Stimulated activated CD4-positive, alpha-beta T cell treated with anti-CD3 and anti-CD28 coated beads, Interleukin-1b, Interleukin-23, amount 100 ng/mL, for 1 hour (primary cell): ENCODE measurements around the gene PPIL6.

Experiments
- DNase-seq, 2 donors: peaks; one replicate each; pipeline ENCODE4 v3.0.0-alpha.2; 2020; ENCODE audit warnings: low read depth in 2 of 2

PPIL6 gene

DNA sequence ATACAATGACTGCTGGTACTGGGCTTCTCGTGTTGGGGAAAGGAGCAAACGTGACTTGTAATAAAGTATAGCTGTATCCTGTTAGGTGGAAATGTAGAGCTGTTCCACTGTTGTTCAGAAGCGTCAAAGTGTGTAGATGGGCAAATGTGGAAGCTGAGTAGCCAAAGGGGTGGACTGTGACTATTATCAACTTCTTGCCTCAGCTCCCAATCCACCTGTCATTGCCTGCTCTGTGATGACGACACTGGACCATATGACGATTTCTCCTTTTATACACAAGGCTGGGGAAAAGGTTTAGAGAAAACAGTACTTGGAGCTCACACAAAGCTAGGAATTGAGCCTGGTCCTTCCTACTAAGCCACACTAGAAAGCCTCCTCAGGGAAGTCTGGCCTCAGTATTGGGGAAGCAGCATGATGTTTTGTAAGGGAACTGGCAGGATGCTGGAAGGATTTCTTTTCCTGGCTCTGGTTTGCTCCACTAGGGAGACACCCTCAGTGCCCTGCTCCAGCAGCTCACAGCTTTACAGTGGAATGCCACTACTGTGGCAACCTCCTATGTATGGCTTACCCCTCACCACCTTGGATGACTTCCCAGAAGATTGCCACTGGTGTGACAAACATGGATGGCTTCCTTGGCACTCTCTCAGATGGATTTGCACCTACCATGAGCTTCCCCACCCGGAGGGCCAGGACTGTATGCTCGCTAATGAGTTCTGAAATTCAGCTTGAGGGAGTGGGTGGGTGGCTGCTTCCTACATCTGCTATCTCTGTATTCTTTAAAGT lies 78.1 kb downstream of the PPIL6 start:
- no peak for DNase-seq

DNA sequence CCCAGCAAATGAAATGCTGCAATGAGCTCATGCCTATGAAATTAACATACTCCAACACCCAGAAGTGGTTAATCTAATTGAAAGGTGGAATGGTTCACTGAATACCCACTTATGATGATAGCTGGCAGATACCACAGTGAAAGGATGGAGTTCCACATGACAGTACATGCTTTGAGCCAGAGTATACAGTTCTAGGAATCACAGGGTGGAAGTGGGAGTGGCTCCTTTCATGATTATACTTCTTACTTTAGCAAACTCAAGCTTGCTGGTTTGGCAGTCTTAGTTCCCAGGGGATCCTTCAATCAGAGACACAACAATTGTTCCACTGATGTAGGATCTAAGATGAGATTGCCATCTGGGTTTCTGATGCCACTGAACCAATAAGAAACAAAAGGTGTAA lies 79.6 kb downstream of the PPIL6 start:
- DNase-seq, result no peak

DNA sequence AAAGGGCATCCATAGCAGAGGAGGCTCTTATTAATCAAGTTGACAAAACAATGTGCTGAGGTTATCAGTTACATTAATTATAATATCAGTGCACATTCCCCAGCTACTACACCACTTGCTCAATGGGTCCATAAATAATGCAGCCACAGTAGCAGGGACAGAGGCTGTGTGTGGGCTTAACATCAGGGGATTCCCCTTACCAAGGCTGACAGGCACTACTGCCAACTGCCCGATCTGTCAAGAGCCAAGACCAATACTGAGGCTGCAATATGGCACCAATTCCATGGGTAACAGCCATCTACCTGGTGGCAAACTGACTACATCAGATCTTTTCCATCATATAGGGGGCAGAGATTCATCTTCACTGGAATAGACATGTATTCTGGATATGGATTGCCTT lies 80.1 kb downstream of the PPIL6 start:
- no peak for DNase-seq

DNA sequence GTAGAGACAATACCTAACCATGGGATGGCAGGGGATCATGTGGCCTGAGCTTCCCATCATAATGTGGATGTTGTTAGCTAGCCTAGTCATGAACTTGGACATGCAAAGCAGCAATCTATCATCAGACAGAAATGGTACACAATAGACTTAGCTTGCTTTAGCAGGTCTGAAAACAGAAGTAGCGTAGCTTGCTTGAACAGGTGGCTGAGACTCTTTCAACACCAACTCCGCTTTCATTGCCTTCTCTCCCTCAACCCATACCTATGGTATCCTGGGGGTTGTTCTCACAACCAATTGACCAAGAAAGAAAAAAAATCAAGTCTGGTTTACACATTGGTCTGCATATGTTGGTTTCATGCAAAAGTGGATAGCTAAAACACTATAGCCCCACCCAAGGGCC lies 81.2 kb downstream of the PPIL6 start:
- DNase-seq, result no peak

DNA sequence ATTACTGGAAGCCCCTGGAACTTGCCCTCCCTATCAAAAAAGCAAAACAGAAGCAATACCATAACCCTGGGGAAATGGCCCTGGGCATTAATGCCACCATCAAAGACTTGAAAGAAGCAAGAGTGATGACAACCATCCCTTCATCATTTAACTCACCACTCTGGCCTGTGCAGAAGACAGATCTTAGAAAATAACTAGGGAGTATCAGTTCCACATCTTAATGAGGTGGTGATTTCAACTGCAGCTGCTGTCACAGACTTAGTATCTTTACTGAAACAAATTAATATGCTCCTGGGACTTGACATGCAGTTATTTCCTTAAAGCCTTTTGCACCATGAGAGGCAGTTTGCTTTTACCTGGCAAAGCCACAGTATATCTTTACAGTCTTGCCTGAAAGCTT lies 82.2 kb downstream of the PPIL6 start:
- DNase-seq, result no peak

DNA sequence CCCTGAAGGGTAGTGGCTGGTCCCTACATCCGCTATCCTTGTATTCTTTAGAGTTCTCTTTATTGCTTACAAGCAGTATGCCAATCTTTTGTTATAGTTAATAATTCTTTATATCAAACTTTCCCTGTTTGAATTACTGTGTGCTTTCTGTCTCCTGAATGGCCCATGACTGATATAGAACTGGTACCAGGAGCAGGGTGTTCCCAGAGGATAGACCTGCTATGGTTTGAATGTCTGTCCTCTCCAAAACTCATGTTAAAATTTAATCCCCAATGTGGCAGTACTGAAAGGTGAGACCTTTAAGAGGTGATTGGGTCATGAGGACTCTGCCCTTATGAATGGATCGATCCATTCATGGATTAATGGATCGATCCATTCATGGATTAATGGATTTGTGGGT lies 84.2 kb downstream of the PPIL6 start:
- DNase-seq, result no peak

DNA sequence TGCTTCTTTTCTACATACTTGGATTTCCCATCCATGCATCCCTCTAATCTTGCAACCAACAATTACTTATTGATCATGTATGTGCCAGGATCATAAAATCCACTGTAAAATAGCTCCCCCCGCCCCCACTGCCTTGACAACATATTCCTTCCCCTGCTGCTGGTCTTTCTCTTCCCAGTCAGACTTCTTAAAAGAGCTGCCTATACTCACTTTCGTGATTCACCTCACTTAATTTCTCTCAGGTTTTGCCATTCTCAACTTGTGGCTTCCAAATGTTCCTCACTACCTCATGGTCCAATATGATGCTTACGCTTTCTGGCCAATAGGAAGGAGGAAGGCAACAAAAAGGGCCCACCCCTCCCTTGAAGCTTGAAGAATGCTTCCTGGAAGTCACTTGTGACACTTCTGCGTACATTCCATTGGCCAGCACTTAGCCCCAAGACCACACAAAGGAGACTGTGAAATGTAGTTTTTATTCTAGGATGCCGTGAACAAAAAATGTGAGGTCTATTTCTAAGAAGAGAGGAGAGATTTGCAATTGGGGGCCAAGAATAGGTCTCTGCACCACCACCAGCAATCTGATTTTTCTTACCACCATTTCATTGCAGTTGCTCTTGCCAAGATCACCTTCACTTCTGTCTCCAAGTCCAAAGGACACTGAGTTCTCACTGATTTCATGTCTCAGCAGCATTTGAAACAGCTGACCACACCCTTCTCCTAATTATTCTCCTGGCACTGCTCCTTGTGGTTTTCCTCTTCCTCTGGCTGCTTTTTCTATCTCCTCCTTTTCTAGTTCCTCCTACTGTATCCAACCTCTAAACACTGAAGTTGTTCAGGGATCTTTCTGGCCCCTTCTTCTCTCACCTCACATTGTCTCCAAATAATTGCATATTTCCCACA lies 88.9 kb downstream of the PPIL6 start:
- DNase-seq, result no peak

DNA sequence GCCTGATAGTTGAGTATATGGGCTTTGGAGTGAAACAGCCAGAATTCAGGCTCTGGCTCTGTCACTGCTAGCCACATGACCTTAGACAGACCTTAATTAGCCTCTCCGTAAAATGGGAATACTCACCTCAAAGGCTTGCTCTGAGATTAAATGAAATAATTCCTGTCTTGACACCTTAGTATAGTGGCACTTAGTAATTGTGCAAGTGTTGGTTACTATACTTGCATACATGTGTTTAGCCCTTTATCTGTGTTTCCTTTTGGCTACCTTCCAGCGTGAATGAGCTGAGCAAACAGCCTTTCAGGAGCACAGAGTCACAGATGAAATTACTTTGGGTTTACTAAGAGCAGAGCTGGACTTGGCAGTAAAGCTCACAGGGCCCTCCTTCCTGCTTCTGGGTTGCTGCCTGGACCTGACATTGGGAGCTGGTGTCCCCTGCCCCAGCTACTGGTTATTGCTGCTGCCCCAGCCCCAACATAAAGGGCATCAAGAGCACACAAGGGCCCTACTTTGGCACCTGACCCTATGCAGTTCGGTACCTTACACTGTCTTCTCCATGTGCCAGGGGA lies 90.9 kb downstream of the PPIL6 start:
- DNase-seq, result no peak

DNA sequence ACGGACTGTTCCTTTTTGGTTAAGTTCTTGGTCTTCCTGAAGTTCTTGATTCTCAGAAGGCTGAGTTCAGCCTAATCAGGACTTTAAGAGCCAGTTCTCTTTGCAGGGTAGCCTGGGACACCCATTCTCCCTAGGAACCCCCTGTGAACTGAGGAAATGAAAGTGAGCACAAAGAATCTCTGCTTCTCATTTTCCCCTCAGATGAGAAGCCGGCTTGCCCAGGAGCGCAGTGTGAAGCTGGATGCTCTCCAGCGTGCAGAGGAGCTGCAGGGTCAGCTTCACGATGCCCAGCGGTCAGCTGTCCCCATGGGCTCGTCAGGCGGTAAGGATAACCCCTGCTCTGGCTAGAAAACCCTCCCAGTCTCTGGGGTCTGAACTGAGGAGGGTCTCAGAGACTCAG lies 92.2 kb downstream of the PPIL6 start:
- DNase-seq, result no peak

DNA sequence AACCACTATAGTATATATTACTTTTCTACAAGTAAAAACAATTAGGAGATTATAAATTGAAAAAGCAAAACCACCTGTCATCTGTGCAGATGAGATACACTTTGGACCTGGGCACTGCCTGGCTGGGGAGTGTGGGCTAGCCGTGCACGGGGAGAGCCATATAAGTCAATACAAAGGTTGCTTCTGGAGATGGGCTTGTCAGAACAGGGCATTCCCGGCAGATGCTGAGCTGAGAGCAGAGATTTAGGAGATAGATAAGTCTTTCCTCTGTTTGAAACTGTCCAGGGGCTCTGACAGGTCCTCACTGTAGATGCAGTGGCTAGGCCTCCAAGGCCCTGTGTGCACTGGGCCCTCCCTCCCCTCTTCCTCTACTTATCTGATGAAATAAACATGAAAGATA lies 92.6 kb downstream of the PPIL6 start:
- no peak for DNase-seq

DNA sequence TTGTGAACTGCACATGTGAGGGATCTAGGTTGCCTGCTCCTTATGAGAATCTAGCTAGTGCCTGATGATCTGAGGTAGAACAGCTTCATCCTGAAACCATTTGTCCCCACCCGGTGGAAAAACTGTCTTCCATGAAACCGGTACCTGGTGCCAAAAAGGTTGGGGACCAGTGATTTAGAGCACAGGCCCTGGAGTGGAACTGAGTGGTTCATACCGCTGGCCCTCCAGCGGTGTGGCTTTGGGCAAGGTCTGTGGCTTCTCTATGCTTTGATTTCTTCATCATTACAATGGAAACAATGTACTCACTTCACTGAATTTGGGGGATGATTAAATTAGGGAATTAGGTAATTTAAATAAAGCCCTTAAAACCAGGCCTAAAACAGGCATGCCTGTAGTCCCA lies 94.4 kb downstream of the PPIL6 start:
- no peak for DNase-seq

DNA sequence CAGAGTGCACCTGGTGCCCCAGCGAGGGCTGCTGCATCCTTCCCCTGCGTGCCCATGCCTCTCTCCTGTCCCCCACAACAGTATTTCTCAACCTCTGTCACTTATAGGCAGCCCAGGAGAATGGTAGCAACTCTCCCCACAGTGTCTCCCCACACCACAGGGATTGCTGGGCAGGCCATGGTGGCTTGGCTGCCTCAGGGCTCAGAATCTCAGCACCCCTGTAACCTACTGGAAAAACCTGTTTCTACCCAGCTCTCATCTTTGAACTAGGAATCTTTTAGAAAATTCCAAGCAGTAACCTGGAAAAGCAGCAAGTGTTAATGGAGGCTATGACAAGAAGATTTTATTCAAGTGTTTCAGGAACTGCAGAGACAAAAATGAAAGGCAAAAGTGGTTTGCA lies 96.2 kb downstream of the PPIL6 start:
- DNase-seq, result no peak

DNA sequence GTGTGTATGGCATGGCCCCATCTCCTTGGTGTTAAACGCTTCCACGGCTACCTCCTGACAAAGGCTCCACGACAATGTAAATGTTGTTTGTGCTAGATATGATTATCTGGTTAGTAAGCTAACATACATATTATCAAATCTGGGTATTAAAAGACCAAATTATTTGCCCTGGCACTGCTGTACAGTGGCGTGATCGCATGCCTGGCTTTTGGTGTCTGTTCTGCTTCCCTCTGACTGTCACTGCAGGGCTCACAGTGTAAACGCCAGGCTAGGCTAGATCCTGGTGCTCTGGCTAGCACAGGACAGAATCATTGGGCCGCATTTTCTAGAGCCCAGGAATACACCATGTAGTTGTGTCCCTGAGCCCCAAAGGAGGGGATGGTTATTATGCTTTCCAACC lies 96.9 kb downstream of the PPIL6 start:
- no peak for DNase-seq

DNA sequence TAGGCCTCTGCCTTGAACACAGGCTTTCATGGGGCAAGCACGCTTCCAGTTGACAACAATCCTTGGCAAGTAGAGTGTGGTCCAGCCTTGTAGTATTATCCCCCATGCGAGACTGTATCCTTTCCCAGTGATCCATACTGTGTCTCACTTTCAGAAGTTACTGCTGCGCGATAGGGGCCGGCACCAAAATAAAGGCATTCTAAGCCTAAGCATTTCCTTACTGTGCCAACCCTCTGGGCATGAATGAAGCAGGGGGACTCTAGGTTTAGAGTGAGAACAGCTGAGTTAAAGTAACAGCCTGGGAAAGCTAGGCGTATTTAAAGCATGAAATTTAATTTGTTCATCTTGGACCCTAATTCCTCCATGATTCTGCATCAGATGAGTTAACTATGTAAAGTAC lies 97.5 kb downstream of the PPIL6 start:
- DNase-seq, result no peak

DNA sequence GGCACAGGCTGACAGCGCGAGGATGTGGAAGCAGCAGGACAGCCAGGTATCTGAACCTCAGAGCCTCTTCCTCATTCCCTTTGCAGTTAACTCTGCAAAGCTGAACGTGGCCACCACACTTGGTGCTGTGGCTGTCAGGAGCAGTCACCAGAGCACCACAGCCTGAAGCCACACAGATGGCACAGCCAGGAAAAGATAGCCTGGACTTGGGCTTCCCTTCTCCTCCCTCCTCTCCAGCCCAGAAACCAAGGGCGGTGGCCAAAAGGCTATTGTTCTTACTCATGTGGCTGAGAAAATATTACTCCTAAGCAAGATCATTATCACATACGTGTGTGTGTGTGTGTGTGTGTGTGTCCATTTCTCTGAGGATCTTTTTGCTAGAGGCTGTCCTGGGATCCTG lies 97.9 kb downstream of the PPIL6 start:
- DNase-seq, result no peak

DNA sequence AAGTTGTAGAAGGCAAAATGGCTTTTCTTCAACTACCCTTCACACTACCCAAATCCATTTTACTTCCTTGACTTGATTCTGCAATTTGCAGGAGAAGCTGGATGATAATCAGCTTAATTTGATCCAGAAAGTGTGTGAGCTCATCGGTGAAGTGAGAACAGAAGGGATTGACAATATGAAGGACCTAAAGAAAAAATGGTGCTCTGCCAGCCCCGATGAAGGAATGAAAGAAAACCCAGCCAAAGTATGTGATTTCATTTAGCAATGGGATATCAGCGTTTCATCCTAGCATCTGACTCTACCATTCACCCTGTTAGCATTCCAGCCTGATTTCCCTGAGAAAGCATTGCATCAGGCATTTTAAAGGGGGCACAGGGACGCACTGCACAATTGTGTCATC lies 99.6 kb downstream of the PPIL6 start:
- DNase-seq, result no peak
